Measurements from ENCODE around the gene SAA1.
A peak's percentile ranks its signal among the peaks of the same experiment; 100 is the strongest.

SAA1 gene

DNA sequence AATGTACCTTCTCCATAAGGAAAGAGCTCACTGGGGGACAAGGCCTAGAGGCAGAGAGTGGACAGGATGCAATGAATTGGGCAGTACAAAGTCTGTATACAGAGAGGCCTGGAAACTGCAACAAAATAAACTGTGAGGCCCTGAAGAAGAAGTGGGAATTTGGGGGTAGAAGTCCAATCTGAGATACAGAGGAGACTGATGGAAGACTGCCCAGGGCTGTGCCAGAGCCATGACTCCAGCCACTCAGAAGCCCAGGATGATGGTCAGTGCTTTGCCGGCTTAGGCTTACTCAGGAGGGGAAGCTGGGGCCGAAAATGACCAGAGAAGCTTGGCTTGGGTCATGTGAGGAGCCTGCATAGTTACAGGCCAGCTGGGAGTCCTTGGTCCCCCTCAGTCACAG lies 35.2 kb upstream of the SAA1 start:
- H4K20me1 ChIP-seq (ENCODE audit: insufficient read depth, low read length), result no peaks in the 10 kb centered on the region
- H3K79me2 ChIP-seq (ENCODE audit: insufficient read depth, low read length), result no peaks in the 10 kb centered on the region
- no peak overlapping the region for H2AFZ ChIP-seq (ENCODE audit: low read length)
- H3K4me2 ChIP-seq (ENCODE audit: low read length), result no peak overlapping the region
- H3K9me3 ChIP-seq (ENCODE audit: low read length), result no peaks in the 10 kb centered on the region
- H3K4me1 ChIP-seq (ENCODE audit: insufficient read depth, low read length, severe bottlenecking), result peaks cover 26% of the 10 kb centered on the region
- no peaks in the 10 kb centered on the region for H3F3A ChIP-seq (ENCODE audit: insufficient read depth, low read length)
- no peak overlapping the region for H3K4me3 ChIP-seq (ENCODE audit: low read depth, low read length, poor library complexity, severe bottlenecking)
- peak overlapping the region; percentile 100 for H3K27ac ChIP-seq (ENCODE audit: low read depth, low read length, poor library complexity, severe bottlenecking)
- no peaks in the 10 kb centered on the region for H3K36me3 ChIP-seq (ENCODE audit: insufficient read depth, low read length)
- H3K9ac ChIP-seq (ENCODE audit: low read length), result no peak overlapping the region
- H3K27me3 ChIP-seq (ENCODE audit: insufficient read depth, low read length), result no peaks in the 10 kb centered on the region
- TF ChIP-seq EZH2 (IDR thresholded peaks at IDR 0.05; ENCODE audit: borderline replicate concordance, low read length), result no peak
- TF ChIP-seq, protein P1, sequence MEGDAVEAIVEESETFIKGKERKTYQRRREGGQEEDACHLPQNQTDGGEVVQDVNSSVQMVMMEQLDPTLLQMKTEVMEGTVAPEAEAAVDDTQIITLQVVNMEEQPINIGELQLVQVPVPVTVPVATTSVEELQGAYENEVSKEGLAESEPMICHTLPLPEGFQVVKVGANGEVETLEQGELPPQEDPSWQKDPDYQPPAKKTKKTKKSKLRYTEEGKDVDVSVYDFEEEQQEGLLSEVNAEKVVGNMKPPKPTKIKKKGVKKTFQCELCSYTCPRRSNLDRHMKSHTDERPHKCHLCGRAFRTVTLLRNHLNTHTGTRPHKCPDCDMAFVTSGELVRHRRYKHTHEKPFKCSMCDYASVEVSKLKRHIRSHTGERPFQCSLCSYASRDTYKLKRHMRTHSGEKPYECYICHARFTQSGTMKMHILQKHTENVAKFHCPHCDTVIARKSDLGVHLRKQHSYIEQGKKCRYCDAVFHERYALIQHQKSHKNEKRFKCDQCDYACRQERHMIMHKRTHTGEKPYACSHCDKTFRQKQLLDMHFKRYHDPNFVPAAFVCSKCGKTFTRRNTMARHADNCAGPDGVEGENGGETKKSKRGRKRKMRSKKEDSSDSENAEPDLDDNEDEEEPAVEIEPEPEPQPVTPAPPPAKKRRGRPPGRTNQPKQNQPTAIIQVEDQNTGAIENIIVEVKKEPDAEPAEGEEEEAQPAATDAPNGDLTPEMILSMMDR (IDR thresholded peaks at IDR 0.05; ENCODE audit: low read length), result no peak
- H3K9me2 ChIP-seq (ENCODE audit: low read depth, low read length), result no peaks in the 10 kb centered on the region

DNA sequence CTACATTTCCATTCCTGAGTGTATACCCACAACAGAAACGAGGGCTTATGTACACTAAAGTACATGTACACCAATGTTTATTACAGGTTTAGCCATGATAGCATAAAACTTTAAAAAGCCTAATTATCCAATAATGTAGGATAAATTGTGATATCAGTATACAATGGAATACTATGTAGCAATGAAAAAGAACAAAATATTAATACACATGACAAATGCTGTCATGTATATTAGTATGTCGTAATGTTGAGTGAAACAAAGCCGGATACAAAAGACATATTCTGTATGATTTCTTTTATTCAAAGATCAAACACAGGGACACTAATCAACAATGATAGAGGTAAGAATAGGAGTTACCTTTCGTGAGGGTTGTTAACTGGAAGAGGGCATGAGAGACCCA lies 32.2 kb upstream of the SAA1 start:
- no peak overlapping the region for H3K9ac ChIP-seq (ENCODE audit: low read length)
- H3K27me3 ChIP-seq (ENCODE audit: insufficient read depth, low read length), result no peaks in the 10 kb centered on the region
- no peak overlapping the region for H3K4me3 ChIP-seq (ENCODE audit: low read depth, low read length, poor library complexity, severe bottlenecking)
- no peaks in the 10 kb centered on the region for H3K9me2 ChIP-seq (ENCODE audit: low read depth, low read length)
- H2AFZ ChIP-seq (ENCODE audit: low read length), result no peak overlapping the region
- H3K9me3 ChIP-seq (ENCODE audit: low read length), result no peaks in the 10 kb centered on the region
- H3K4me2 ChIP-seq (ENCODE audit: low read length), result no peak overlapping the region
- H3K4me1 ChIP-seq (ENCODE audit: insufficient read depth, low read length, severe bottlenecking), result peaks cover 16% of the 10 kb centered on the region
- H3K36me3 ChIP-seq (ENCODE audit: insufficient read depth, low read length), result no peaks in the 10 kb centered on the region
- H3K79me2 ChIP-seq (ENCODE audit: insufficient read depth, low read length), result no peaks in the 10 kb centered on the region
- H4K20me1 ChIP-seq (ENCODE audit: insufficient read depth, low read length), result no peaks in the 10 kb centered on the region
- H3K27ac ChIP-seq (ENCODE audit: low read depth, low read length, poor library complexity, severe bottlenecking), result no peak overlapping the region
- no peak for TF ChIP-seq EZH2 (IDR thresholded peaks at IDR 0.05; ENCODE audit: borderline replicate concordance, low read length)
- TF ChIP-seq, protein P1 (IDR thresholded peaks at IDR 0.05; ENCODE audit: low read length), result no peak
- no peaks in the 10 kb centered on the region for H3F3A ChIP-seq (ENCODE audit: insufficient read depth, low read length)

DNA sequence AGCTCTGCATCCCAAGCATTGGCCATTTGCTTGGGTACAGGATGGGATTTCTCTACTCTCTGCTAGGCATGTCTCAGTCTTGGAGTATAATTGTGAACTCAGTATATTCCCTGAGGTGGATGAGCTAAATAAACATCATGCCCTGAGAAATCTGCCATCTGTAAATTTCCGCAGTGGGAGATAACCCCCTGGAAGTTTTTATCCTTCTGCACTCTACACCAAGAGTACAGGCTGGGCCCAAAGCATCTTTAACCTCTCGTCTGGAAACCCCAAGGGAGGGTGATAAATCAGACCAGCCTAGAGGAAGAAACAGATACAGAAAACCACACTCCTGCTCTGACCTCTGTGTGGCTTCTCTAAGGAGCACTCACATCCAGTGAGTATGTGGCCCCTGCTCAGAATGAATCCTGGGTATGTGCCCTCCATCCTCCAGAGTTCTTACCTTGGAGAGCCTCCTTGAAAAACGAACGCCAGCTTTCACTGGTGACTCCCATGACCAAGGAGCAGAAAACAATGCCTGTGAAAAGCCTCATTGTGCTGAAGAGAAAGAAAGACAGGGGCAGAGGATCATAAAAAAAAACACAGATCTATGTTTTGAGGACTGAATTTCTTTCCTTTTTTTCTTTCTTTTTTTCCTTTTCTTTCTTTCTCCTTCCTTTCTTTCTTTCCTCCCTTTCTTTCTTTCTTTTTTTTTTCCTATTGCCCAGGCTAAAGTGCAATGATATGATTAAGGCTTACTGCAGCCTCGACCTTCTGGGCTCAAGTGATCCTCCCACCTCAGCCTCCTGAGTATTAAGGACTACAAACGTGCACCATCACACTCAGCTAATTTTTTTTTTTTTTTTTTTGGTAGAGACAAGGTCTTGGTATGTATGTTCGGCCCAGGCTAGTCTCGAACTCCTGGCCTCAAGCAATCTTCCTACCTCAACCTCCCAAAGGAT lies 30.4 kb upstream of the SAA1 start:
- Histone ChIP-seq H3K9me3 (ENCODE audit: low read length) (no peaks in the 10 kb centered on the region), H3K9me2 (ENCODE audit: low read depth, low read length) (no peaks in the 10 kb centered on the region), H3K4me2 (ENCODE audit: low read length) (no peak overlapping the region), H3K4me1 (ENCODE audit: insufficient read depth, low read length, severe bottlenecking) (no peaks in the 10 kb centered on the region), H3K9ac (ENCODE audit: low read length) (no peak overlapping the region), H3K27ac (ENCODE audit: low read depth, low read length, poor library complexity, severe bottlenecking) (no peak overlapping the region), H3F3A (ENCODE audit: insufficient read depth, low read length) (no peaks in the 10 kb centered on the region), H2AFZ (ENCODE audit: low read length) (no peak overlapping the region), H4K20me1 (ENCODE audit: insufficient read depth, low read length) (no peaks in the 10 kb centered on the region), H3K27me3 (ENCODE audit: insufficient read depth, low read length) (no peaks in the 10 kb centered on the region), H3K4me3 (ENCODE audit: low read depth, low read length, poor library complexity, severe bottlenecking) (no peak overlapping the region), H3K36me3 (ENCODE audit: insufficient read depth, low read length) (no peaks in the 10 kb centered on the region), H3K79me2 (ENCODE audit: insufficient read depth, low read length) (no peaks in the 10 kb centered on the region)
- no peak for TF ChIP-seq EZH2 (IDR thresholded peaks at IDR 0.05; ENCODE audit: borderline replicate concordance, low read length)
- TF ChIP-seq, protein P1 (IDR thresholded peaks at IDR 0.05; ENCODE audit: low read length), result no peak

All from OCI-LY1 (cell line).